Activated CD8-positive, alpha-beta T cell treated with anti-CD3 and anti-CD28 coated beads for 36 hours (primary cell): ENCODE results near the gene EIF2S2. TPM values are rescaled to one million over a fixed set of nuclear protein-coding genes. Genes with fewer than 3 reads are reported as not detected.

ENCODE experiments used
- ATAC-seq: fragments of 200-7000 bp; cut with Tn5 transposase; one replicate; pipeline ENCODE4 v1.10.0; 2021; ENCODE audit warnings: mild to moderate bottlenecking, moderate library complexity
- CTCF ChIA-PET: fragments of 350-600 bp; sonication (Branson Sonifier 250); formaldehyde crosslinking; loops from one replicate; lab custom pipeline; 2021; ENCODE audit warnings: antibody characterized with exemption; lab: Charles Lee
- POLR2A ChIA-PET: fragments of 350-600 bp; sonication (Branson Sonifier 250); formaldehyde crosslinking; loops from one replicate; lab custom pipeline; 2021; ENCODE audit warnings: antibody characterized with exemption; lab: Charles Lee
- DNase-seq: peaks from one replicate; pipeline ENCODE4 v3.0.0-alpha.2; 2020
- H3K27ac Mint-ChIP-seq: one replicate; pipeline ENCODE4 v1.8.0; 2021; ENCODE audit warnings: mild to moderate bottlenecking, mixed read lengths
- H3K27me3 Mint-ChIP-seq: one replicate; pipeline ENCODE4 v1.8.0; 2021; ENCODE audit warnings: mixed read lengths
- H3K36me3 Mint-ChIP-seq: one replicate; pipeline ENCODE4 v1.8.0; 2021; ENCODE audit warnings: low read depth, mixed read lengths
- H3K4me1 Mint-ChIP-seq: one replicate; pipeline ENCODE4 v1.8.0; 2021; ENCODE audit warnings: low read depth, mixed read lengths
- H3K4me3 Mint-ChIP-seq: one replicate; pipeline ENCODE4 v1.8.0; 2021; ENCODE audit warnings: mild to moderate bottlenecking, moderate library complexity, mixed read lengths
- H3K9me3 Mint-ChIP-seq: one replicate; pipeline ENCODE4 v1.8.0; 2021; ENCODE audit warnings: mixed read lengths
- intact Hi-C: fragments of 100-400 bp; cut with micrococcal nuclease; formaldehyde crosslinking; loops from one replicate; pipeline ENCODE4 v1.10.0; 2022
- total RNA-seq, 2 experiments: library from RNA; stranded (reverse); gene quantifications; one replicate each; pipeline ENCODE4 v1.2.3, GENCODE V29; 2021
- TF ChIP-seq, protein P1 (sequence below): fragments of 200-600 bp; IDR thresholded peaks from one replicate; pipeline ENCODE4 v1.8.0; 2022; ENCODE audit warnings: antibody characterized with exemption, mild to moderate bottlenecking

The EIF2S2 gene
- total RNA-seq, 2 experiments from 2014 or later, result 161 to 164 TPM

DNA sequence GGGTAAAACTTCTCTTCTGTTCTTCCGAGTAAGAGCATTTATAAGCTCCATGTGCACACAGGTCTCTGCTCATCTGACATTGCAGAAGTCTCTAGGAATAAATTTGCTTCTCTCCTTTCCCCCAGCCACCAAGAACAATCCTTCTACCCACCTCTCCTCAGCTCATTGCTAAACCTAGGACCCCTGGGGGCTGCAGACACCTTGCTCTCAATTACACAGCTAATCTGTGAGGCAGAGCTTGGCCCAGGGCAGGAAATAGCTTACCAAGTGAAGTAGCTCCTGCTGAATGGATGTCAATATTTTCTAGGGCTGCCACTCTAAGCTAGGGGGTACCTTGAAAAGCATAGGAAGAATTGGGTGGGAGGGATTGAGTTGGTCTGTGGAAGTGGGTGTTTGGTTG lies 44.0 kb downstream of the EIF2S2 start:
- intact Hi-C loops, result loop anchor here (10.0 kb wide), 1 partner anchor 213 kb away; no protein-coding TSS in a partner anchor
- Mint-ChIP-seq H3K27me3 (no peaks in the 10 kb centered on the region), H3K36me3 (peaks cover 2% of the 10 kb centered on the region), H3K4me1 (peaks cover 32% of the 10 kb centered on the region), H3K4me3 (no peak overlapping the region), H3K9me3 (no peaks in the 10 kb centered on the region), H3K27ac (peak overlapping the region; percentile 36)
- ChIA-PET POLR2A (no interaction called here), CTCF (interaction anchor here (0.7 to 3.9 kb wide), 9 partner anchors 18 to 152 kb away, joined by 3 to 45 read pairs (median 3); partner anchors contain the start of gene RALY)
- DNase-seq, result no peak
- no peak for ATAC-seq
- TF ChIP-seq, protein P1, sequence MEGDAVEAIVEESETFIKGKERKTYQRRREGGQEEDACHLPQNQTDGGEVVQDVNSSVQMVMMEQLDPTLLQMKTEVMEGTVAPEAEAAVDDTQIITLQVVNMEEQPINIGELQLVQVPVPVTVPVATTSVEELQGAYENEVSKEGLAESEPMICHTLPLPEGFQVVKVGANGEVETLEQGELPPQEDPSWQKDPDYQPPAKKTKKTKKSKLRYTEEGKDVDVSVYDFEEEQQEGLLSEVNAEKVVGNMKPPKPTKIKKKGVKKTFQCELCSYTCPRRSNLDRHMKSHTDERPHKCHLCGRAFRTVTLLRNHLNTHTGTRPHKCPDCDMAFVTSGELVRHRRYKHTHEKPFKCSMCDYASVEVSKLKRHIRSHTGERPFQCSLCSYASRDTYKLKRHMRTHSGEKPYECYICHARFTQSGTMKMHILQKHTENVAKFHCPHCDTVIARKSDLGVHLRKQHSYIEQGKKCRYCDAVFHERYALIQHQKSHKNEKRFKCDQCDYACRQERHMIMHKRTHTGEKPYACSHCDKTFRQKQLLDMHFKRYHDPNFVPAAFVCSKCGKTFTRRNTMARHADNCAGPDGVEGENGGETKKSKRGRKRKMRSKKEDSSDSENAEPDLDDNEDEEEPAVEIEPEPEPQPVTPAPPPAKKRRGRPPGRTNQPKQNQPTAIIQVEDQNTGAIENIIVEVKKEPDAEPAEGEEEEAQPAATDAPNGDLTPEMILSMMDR, result no peak

DNA sequence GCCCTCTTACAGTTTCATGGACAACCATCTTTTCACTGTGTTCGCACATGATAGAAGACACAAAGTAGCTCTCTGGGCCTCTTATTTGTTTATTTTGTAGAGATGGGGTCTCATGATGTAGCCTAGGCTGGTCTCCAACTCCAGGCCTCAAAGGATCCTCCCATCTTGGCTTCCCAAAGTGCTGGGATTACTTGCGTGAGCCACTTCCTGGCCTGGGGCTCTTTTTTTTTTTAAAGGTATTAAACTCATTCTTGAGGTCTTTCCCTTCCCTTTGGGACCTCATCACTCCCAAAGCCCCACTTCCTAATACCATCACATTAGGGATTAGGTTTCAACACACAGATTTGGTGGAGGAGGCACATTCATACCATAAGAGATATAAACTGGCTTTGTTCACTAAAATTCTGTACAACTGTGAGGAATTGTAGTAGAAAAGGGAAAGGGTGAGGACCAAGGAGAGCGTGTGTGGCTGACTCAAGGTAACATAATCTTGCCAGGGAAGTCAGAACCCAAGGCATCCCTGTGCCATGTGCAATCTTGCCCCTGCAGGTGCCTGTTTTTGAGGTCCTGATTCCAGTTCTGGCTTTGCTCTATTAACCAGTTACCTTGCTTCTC lies 45.5 kb downstream of the EIF2S2 start:
- TF ChIP-seq, protein P1, result no peak
- intact Hi-C loops, result loop anchor here (10.0 kb wide), 1 partner anchor 212 kb away; no protein-coding TSS in a partner anchor
- Mint-ChIP-seq H3K4me3 (no peak overlapping the region), H3K27me3 (no peaks in the 10 kb centered on the region), H3K36me3 (peaks cover 2% of the 10 kb centered on the region), H3K4me1 (peaks cover 43% of the 10 kb centered on the region), H3K27ac (no peak overlapping the region), H3K9me3 (no peaks in the 10 kb centered on the region)
- DNase-seq, result no peak
- ATAC-seq, result no peak
- ChIA-PET CTCF (interaction anchor here (0.6 kb wide), 1 partner anchor 45 kb away, joined by 3 read pairs; no protein-coding TSS in a partner anchor), POLR2A (interaction anchor here (0.5 kb wide), 1 partner anchor 54 kb away, joined by 3 read pairs; no protein-coding TSS in a partner anchor)

- no peak for DNase-seq
- Mint-ChIP-seq H3K4me1 (peaks cover 53% of the 10 kb centered on the region), H3K36me3 (peaks cover 2% of the 10 kb centered on the region), H3K4me3 (no peak overlapping the region), H3K27ac (peak overlapping the region; percentile 61), H3K27me3 (no peaks in the 10 kb centered on the region), H3K9me3 (no peaks in the 10 kb centered on the region)
- ATAC-seq, result no peak
- TF ChIP-seq, protein P1, result no peak
- CTCF ChIA-PET, result no interaction called here
- POLR2A ChIA-PET, result interaction anchor here (1.3 kb wide), 1 partner anchor 228 kb away, joined by 3 read pairs; no protein-coding TSS in a partner anchor
- intact Hi-C loops, result loop anchor here (10.0 kb wide), 1 partner anchor 210 kb away; no protein-coding TSS in a partner anchor
Observed at GRCh38 chr20:34065260-34065659, 46.8 kb downstream of the EIF2S2 start.

DNA sequence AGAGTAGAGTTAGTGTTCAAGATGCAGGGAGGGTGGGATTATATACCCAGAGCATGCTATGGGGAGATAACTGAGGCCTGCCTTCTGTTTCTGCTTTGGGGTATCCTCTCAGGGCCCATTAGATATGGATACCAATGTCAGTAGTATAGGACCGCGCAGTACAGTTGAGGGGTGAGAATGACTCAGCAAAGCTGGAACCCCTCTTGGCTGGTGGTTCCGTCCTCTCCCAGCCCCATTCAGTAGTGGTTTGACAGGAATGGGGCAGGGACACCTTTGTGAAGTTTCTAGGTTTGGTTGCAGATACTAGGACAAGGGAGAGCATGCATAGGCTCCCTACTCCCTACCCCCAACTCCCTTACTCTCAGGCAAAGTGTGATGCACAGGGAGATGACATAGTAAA lies 47.8 kb downstream of the EIF2S2 start:
- H3K4me1 Mint-ChIP-seq, result peaks cover 56% of the 10 kb centered on the region
- H3K9me3 Mint-ChIP-seq, result no peaks in the 10 kb centered on the region
- H3K27ac Mint-ChIP-seq, result peak overlapping the region; percentile 61
- H3K36me3 Mint-ChIP-seq, result peaks cover 2% of the 10 kb centered on the region
- no peaks in the 10 kb centered on the region for H3K27me3 Mint-ChIP-seq
- CTCF ChIA-PET, result no interaction called here
- intact Hi-C loops, result loop anchor here (10.0 kb wide), 1 partner anchor 209 kb away; no protein-coding TSS in a partner anchor
- DNase-seq (no peak), ATAC-seq (no peak)
- no peak overlapping the region for H3K4me3 Mint-ChIP-seq
- TF ChIP-seq, protein P1, result no peak
- POLR2A ChIA-PET, result interaction anchor here (1.1 kb wide), 1 partner anchor 10 kb away, joined by 3 read pairs; no protein-coding TSS in a partner anchor
